ENCODE measurements around the gene RNF38. TPM values are rescaled to one million over a fixed set of nuclear protein-coding genes. Genes with fewer than 3 reads are reported as not detected.
A peak's percentile ranks its signal among the peaks of the same experiment; 100 is the strongest.

RNF38 gene
- total RNA-seq, 2 experiments from 2014 or later: 88.1 to 104 TPM

DNA sequence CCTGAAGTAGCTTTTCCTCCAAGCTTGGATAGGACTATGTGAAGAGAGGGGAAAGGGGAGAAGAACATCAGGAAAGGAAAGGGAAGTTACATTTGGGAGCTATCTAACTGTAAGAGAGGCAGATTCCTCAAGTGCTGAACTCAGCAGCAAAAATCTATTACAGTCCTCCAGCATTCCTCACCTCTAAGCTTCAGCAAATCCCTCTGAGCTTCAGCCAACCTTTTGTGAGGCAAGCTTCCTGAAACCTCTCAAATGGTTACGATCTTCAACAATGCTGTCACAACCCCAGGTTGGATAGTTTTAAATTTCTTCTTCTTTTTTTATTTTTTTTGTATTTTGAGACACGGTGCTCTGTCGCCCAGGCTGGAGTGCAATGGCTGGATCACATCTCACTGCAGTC lies 2.5 kb upstream of the RNF38 start:
- no peak overlapping the region for H3K27ac ChIP-seq (ENCODE audit: low read depth in 1 of 2, low read length in 2 of 2)
- Mint-ChIP-seq H3K4me1 (ENCODE audit: low read depth) (peaks cover 47% of the 10 kb centered on the region), H3K27me3 (no peaks in the 10 kb centered on the region), H3K4me3 (peak overlapping the region; percentile 63), H3K9me3 (no peaks in the 10 kb centered on the region), H3K36me3 (ENCODE audit: low read depth) (peaks cover 22% of the 10 kb centered on the region), H3K27ac (peak overlapping the region; percentile 94)
- TF ChIP-seq, protein P1, sequence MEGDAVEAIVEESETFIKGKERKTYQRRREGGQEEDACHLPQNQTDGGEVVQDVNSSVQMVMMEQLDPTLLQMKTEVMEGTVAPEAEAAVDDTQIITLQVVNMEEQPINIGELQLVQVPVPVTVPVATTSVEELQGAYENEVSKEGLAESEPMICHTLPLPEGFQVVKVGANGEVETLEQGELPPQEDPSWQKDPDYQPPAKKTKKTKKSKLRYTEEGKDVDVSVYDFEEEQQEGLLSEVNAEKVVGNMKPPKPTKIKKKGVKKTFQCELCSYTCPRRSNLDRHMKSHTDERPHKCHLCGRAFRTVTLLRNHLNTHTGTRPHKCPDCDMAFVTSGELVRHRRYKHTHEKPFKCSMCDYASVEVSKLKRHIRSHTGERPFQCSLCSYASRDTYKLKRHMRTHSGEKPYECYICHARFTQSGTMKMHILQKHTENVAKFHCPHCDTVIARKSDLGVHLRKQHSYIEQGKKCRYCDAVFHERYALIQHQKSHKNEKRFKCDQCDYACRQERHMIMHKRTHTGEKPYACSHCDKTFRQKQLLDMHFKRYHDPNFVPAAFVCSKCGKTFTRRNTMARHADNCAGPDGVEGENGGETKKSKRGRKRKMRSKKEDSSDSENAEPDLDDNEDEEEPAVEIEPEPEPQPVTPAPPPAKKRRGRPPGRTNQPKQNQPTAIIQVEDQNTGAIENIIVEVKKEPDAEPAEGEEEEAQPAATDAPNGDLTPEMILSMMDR (IDR thresholded peaks at IDR 0.05): no peak
- intact Hi-C loops (cut with DNase I, micrococcal nuclease): loop anchor here in 1 of 2 experiments (10.0 kb wide), 1 partner anchor 462 kb away; no protein-coding TSS in a partner anchor
- ATAC-seq (ENCODE audit: poor library complexity) (no peak), DNase-seq (no peak)
- H3K4me1 ChIP-seq (ENCODE audit: insufficient read depth, low read length): peaks cover 18% of the 10 kb centered on the region
- no peak overlapping the region for H3K4me3 ChIP-seq (ENCODE audit: low read length)
- no peaks in the 10 kb centered on the region for H3K9me3 ChIP-seq (ENCODE audit: control insufficient read depth in 1 of 2, insufficient read depth in 1 of 2, low read length in 2 of 2)
- no peaks in the 10 kb centered on the region for H3K27me3 ChIP-seq (ENCODE audit: control insufficient read depth in 1 of 2, insufficient read depth in 2 of 2, low read length in 2 of 2)
- POLR2A ChIA-PET: no interaction called here
- no peaks in the 10 kb centered on the region for H3K36me3 ChIP-seq (ENCODE audit: insufficient read depth, low read length)
- CTCF ChIA-PET: interaction anchor here (1.0 to 2.4 kb wide), 2 partner anchors 33 to 153 kb away, joined by 3 to 7 read pairs; no protein-coding TSS in a partner anchor

DNA sequence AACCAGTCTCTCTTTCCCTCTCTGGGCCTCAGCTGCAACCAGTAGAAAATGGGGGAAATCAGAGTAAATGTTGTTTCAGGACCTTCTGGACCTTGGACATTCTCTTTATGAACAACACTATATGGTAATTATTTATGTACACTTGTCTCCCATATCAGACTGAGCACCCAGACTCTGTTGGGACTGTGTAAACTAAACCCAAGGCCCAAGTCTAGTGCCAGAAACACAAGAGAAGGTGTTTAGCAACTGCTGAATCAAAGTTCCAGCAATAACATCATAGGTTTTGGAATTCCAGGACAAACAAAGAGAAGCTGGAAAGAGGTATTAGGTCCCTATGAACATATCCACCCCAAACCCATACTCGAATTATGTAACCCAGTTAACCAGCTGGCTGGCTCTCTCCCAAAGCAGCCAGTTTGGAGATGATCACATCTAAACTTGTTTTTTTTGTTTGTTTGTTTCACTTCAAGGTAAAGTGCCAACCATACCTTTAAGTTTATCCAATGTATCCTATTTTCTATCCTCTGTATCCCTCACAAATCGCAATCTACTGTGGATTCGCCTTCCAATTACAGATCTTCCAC lies 1.9 kb upstream of the RNF38 start:
- peak overlapping the region; percentile 75 to 98 for H3K27ac ChIP-seq (ENCODE audit: low read depth in 1 of 2, low read length in 2 of 2)
- H3K9me3 ChIP-seq (ENCODE audit: control insufficient read depth in 1 of 2, insufficient read depth in 1 of 2, low read length in 2 of 2): no peaks in the 10 kb centered on the region
- Mint-ChIP-seq H3K36me3 (ENCODE audit: low read depth) (peaks cover 22% of the 10 kb centered on the region), H3K4me1 (ENCODE audit: low read depth) (peaks cover 43% of the 10 kb centered on the region), H3K27ac (peak overlapping the region; percentile 94), H3K27me3 (no peaks in the 10 kb centered on the region), H3K9me3 (no peaks in the 10 kb centered on the region), H3K4me3 (peak overlapping the region; percentile 92)
- DNase-seq (no peak), ATAC-seq (ENCODE audit: poor library complexity) (no peak)
- peaks cover 13% of the 10 kb centered on the region for H3K4me1 ChIP-seq (ENCODE audit: insufficient read depth, low read length)
- intact Hi-C loops (cut with DNase I, micrococcal nuclease): loop anchor here (1.0 to 10.0 kb wide), 5 partner anchors 85 to 463 kb away; partner anchors contain the start of genes CLTA (in 1 of the 2), GNE (in 1 of the 2) and MELK (in 1 of the 2)
- ChIA-PET CTCF (interaction anchor here (1.0 kb wide), 1 partner anchor 32 kb away, joined by 3 read pairs; no protein-coding TSS in a partner anchor), POLR2A (interaction anchor here (1.2 kb wide), 1 partner anchor 10 kb away, joined by 4 read pairs; no protein-coding TSS in a partner anchor)
- H3K4me3 ChIP-seq (ENCODE audit: low read length): no peak overlapping the region
- TF ChIP-seq, protein P1 (IDR thresholded peaks at IDR 0.05): no peak
- H3K27me3 ChIP-seq (ENCODE audit: control insufficient read depth in 1 of 2, insufficient read depth in 2 of 2, low read length in 2 of 2): no peaks in the 10 kb centered on the region
- H3K36me3 ChIP-seq (ENCODE audit: insufficient read depth, low read length): no peaks in the 10 kb centered on the region

DNA sequence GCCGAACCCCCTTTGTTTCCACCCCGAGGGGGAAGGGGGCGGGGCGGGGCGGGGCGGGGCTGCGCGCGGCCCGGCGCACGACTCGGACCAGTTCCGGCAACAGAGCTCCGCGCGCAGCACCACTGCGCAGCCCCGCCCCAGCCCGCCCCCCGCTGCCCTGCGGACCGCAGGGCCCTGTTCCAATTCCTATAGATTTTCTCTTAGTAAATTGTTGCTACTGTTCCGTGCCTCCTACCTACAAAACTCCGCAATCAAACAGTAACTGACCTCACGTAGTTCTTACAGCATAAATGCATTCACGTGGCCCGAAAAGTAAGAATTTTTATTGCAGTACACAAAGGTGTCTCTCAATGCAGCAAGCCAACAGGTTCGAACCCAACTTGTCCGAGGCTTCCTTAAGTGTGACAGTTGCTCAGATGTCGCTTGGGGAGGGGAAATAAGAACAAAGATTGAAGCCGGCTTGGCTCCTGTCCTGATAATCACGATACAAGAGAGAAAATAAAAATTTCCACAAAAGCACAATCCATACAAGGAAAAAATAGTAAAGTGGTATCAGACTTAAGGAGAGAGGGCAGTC lies 1.2 kb upstream of the RNF38 start:
- peak overlapping the region; percentile 75 for H3K4me3 ChIP-seq (ENCODE audit: low read length)
- intact Hi-C loops (cut with DNase I, micrococcal nuclease): loop anchor here (1.0 to 10.0 kb wide), 5 partner anchors 86 to 464 kb away; partner anchors contain the start of genes CLTA (in 1 of the 2), GNE (in 1 of the 2) and MELK (in 1 of the 2)
- peak overlapping the region; percentile 75 to 98 for H3K27ac ChIP-seq (ENCODE audit: low read depth in 1 of 2, low read length in 2 of 2)
- H3K9me3 Mint-ChIP-seq: no peaks in the 10 kb centered on the region
- peak; percentile 72 for ATAC-seq (ENCODE audit: poor library complexity)
- H3K27me3 Mint-ChIP-seq: no peaks in the 10 kb centered on the region
- no peaks in the 10 kb centered on the region for H3K27me3 ChIP-seq (ENCODE audit: control insufficient read depth in 1 of 2, insufficient read depth in 2 of 2, low read length in 2 of 2)
- TF ChIP-seq, protein P1 (IDR thresholded peaks at IDR 0.05): no peak
- peaks cover 47% of the 10 kb centered on the region for H3K4me1 Mint-ChIP-seq (ENCODE audit: low read depth)
- peaks cover 3% of the 10 kb centered on the region for H3K36me3 ChIP-seq (ENCODE audit: insufficient read depth, low read length)
- H3K9me3 ChIP-seq (ENCODE audit: control insufficient read depth in 1 of 2, insufficient read depth in 1 of 2, low read length in 2 of 2): no peaks in the 10 kb centered on the region
- peak in 8 of 14 experiments; percentile 4 to 93 (median 76) for DNase-seq
- H3K36me3 Mint-ChIP-seq (ENCODE audit: low read depth): peaks cover 28% of the 10 kb centered on the region
- ChIA-PET CTCF (no interaction called here), POLR2A (interaction anchor here (0.6 to 2.4 kb wide), 6 partner anchors 9 to 365 kb away, joined by 3 to 22 read pairs (median 4); no protein-coding TSS in a partner anchor)
- H3K4me3 Mint-ChIP-seq: peak overlapping the region; percentile 92
- H3K27ac Mint-ChIP-seq: peak overlapping the region; percentile 94
- H3K4me1 ChIP-seq (ENCODE audit: insufficient read depth, low read length): peaks cover 15% of the 10 kb centered on the region
